Small intestine (tissue), 7 donors: ENCODE data around the gene NAALADL2. TPM values are rescaled to one million over a fixed set of nuclear protein-coding genes. Genes with fewer than 3 reads are reported as not detected.

ENCODE experiments used
- DNase-seq, 2 donors: peaks; one replicate each; pipeline versions ENCODE4 v3.0.0 to v3.0.0-alpha.2; 2013
- FAIRE-seq: peaks from 2 replicates; lab custom pipeline; 2012; peaks lifted over from hg19 to GRCh38; lab: Jason Lieb, UNC
- H3K27ac ChIP-seq, 3 donors: one replicate each; pipeline ENCODE4 v1.5.1; 2013; ENCODE audit warnings: low read length in 2 of 3, mild to moderate bottlenecking in 2 of 3, control low read depth in 1 of 3, inconsistent platforms in 1 of 3, low read depth in 1 of 3, moderate library complexity in 1 of 3
- H3K27me3 ChIP-seq, 3 donors: one replicate each; pipeline ENCODE4 v1.6.1; 2013; ENCODE audit warnings: low read length in 3 of 3, inconsistent platforms in 1 of 3; ENCODE audit not compliant: control insufficient read depth in 3 of 3, insufficient read depth in 3 of 3
- H3K36me3 ChIP-seq, 3 donors: one replicate each; pipeline ENCODE4 v1.6.1; 2013; ENCODE audit warnings: low read length in 3 of 3, inconsistent platforms in 1 of 3, low read depth in 1 of 3, mild to moderate bottlenecking in 1 of 3, moderate library complexity in 1 of 3; ENCODE audit not compliant: control insufficient read depth in 3 of 3, insufficient read depth in 2 of 3
- H3K4me1 ChIP-seq, 3 donors: one replicate each; pipeline ENCODE4 v1.6.1; 2013; ENCODE audit warnings: low read length in 2 of 3, inconsistent platforms in 1 of 3, low read depth in 1 of 3, mild to moderate bottlenecking in 1 of 3, moderate library complexity in 1 of 3; ENCODE audit not compliant: control insufficient read depth in 3 of 3, insufficient read depth in 2 of 3
- H3K4me3 ChIP-seq, 3 donors: one replicate each; pipeline ENCODE4 v1.5.1; 2013; ENCODE audit warnings: low read length in 3 of 3, control low read depth in 1 of 3, inconsistent platforms in 1 of 3, low read depth in 1 of 3, mild to moderate bottlenecking in 1 of 3, moderate library complexity in 1 of 3
- H3K9me3 ChIP-seq, 2 donors: one replicate each; pipeline ENCODE4 v1.6.1; 2013; ENCODE audit warnings: low read depth in 1 of 2, low read length in 1 of 2; ENCODE audit not compliant: control insufficient read depth in 2 of 2, insufficient read depth in 1 of 2
- WGBS, 3 donors: extraction: QIAGEN DNeasy Blood & Tissue Kit; methylation state at CpG; one replicate each; pipeline ENCODE4 v1.1.7; 2013; 5-methylcytosine and 5-hydroxymethylcytosine counted together
- polyA plus RNA-seq, 4 donors: library from polyadenylated mRNA; stranded (reverse) in 3 of 4; unstranded in 1 of 4; fragments of 200-250 nt in 3 of 4; fragments of 120-200 nt in 1 of 4; gene quantifications; one replicate each; pipeline versions ENCODE4 v1.2.1 to v1.2.3, GENCODE V29; 2013
- donor health status: healthy with polysubstance abuse.
- donor health status: control.
- donor health status: control.
- donor health status: Bipolar disorder and iron deficiency.
- donor health status: healthy.

The NAALADL2 gene
- polyA plus RNA-seq, 4 donors, result 0.22 to 7.8 (median 0.70) TPM

- 62 to 94% (median 90%) methylated on average over 7 of the region's 7 CpGs for WGBS, 3 donors
- Histone ChIP-seq H3K27me3 (no peaks in the 10 kb centered on the region), H3K4me1 (no peaks in the 10 kb centered on the region), H3K36me3 (no peaks in the 10 kb centered on the region), H3K9me3 (no peaks in the 10 kb centered on the region), H3K4me3 (no peak overlapping the region), H3K27ac (peak overlapping the region in 1 of 3 donors; percentile 31)
- DNase-seq (peak in 1 of 2 donors; percentile 6), FAIRE-seq (no peak)
Measured at GRCh38 chr3:174869448-174869847, 10.3 kb downstream of the NAALADL2 start.

GRCh38 chr3:174873832-174874657 lies 14.9 kb downstream of the NAALADL2 start:
- no peaks in the 10 kb centered on the region for H3K36me3 ChIP-seq
- H3K4me3 ChIP-seq, result no peak overlapping the region
- WGBS, 3 donors, result 79 to 89% (median 86%) methylated on average over 3 of the region's 3 CpGs
- H3K4me1 ChIP-seq, result no peaks in the 10 kb centered on the region
- no peaks in the 10 kb centered on the region for H3K27me3 ChIP-seq
- no peaks in the 10 kb centered on the region for H3K9me3 ChIP-seq
- no peak for DNase-seq
- no peak for FAIRE-seq
- H3K27ac ChIP-seq, result no peak overlapping the region

GRCh38 chr3:174882789-174883188 lies 23.7 kb downstream of the NAALADL2 start:
- Histone ChIP-seq H3K4me3 (no peak overlapping the region), H3K27ac (no peak overlapping the region), H3K9me3 (peaks cover 0 to 17% of the 10 kb centered on the region in 2 donors), H3K4me1 (no peaks in the 10 kb centered on the region), H3K36me3 (peaks cover 0 to 2% (median 0%) of the 10 kb centered on the region in 3 donors), H3K27me3 (no peaks in the 10 kb centered on the region)
- 86 to 94% (median 89%) methylated on average over 6 of the region's 6 CpGs for WGBS, 3 donors
- FAIRE-seq (no peak), DNase-seq (no peak)

- peaks cover 0 to 17% of the 10 kb centered on the region in 2 donors for H3K9me3 ChIP-seq
- 91 to 97% (median 96%) methylated on average over 6 of the region's 6 CpGs for WGBS, 3 donors
- peaks cover 0 to 2% (median 0%) of the 10 kb centered on the region in 3 donors for H3K36me3 ChIP-seq
- H3K4me1 ChIP-seq, result no peaks in the 10 kb centered on the region
- H3K4me3 ChIP-seq, result no peak overlapping the region
- no peak overlapping the region for H3K27ac ChIP-seq
- DNase-seq (no peak), FAIRE-seq (no peak)
- no peaks in the 10 kb centered on the region for H3K27me3 ChIP-seq
Measured at GRCh38 chr3:174883881-174884675, 24.9 kb downstream of the NAALADL2 start.

GRCh38 chr3:174884776-174885568 lies 25.8 kb downstream of the NAALADL2 start:
- FAIRE-seq, result no peak
- Histone ChIP-seq H3K27ac (no peak overlapping the region), H3K27me3 (no peaks in the 10 kb centered on the region), H3K4me1 (no peaks in the 10 kb centered on the region), H3K4me3 (no peak overlapping the region), H3K36me3 (peaks cover 0 to 2% (median 0%) of the 10 kb centered on the region in 3 donors), H3K9me3 (peaks cover 0 to 17% of the 10 kb centered on the region in 2 donors)
- no peak for DNase-seq
- 91 to 94% (median 93%) methylated on average over 7 of the region's 7 CpGs for WGBS, 3 donors

GRCh38 chr3:174891524-174892203 lies 32.5 kb downstream of the NAALADL2 start:
- Histone ChIP-seq H3K4me3 (no peak overlapping the region), H3K9me3 (peaks cover 0 to 18% of the 10 kb centered on the region in 2 donors), H3K4me1 (no peaks in the 10 kb centered on the region), H3K36me3 (peaks cover 0 to 2% (median 0%) of the 10 kb centered on the region in 3 donors), H3K27me3 (no peaks in the 10 kb centered on the region), H3K27ac (no peak overlapping the region)
- 90 to 96% (median 95%) methylated on average over 6 of the region's 6 CpGs for WGBS, 3 donors
- FAIRE-seq, result no peak
- peak; percentile 2 to 17 for DNase-seq

- Histone ChIP-seq H3K4me1 (no peaks in the 10 kb centered on the region), H3K27me3 (no peaks in the 10 kb centered on the region), H3K4me3 (no peak overlapping the region), H3K27ac (no peak overlapping the region), H3K36me3 (no peaks in the 10 kb centered on the region), H3K9me3 (no peaks in the 10 kb centered on the region)
- DNase-seq (no peak), FAIRE-seq (no peak)
Measured at GRCh38 chr3:174907027-174907426, 47.9 kb downstream of the NAALADL2 start.
